GM12878 (cell line): ENCODE data around the gene HPSE2. TPM values are rescaled to one million over a fixed set of nuclear protein-coding genes. Genes with fewer than 3 reads are reported as not detected.

Experiments used
- ATAC-seq: fragments of 200-7000 bp; cut with Tn5 transposase; 3 replicates; pipeline ENCODE4 v1.9.1; 2020; ENCODE audit warnings: mild to moderate bottlenecking, moderate library complexity
- BruUV-seq: library from RNA; stranded (reverse); fragments of 400-500 nt; replicated peaks from 2 replicates; lab custom pipeline; 2021; lab: Mats Ljungman, UMichigan
- CTCF ChIA-PET: fragments of 300-600 bp; sonication (Branson Sonifier 250); formaldehyde crosslinking; extraction: SDS; loops from one replicate; lab custom pipeline; 2021; ENCODE audit warnings: inconsistent platforms; lab: Yijun Ruan, JAX
- POLR2A ChIA-PET: fragments of 350-600 bp; formaldehyde crosslinking; extraction: SDS; loops from one replicate; lab custom pipeline; 2021; ENCODE audit warnings: inconsistent platforms; lab: Charles Lee
- RAD21 ChIA-PET: fragments of 300-600 bp; sonication (Branson Sonifier 250); formaldehyde crosslinking; loops from one replicate; lab custom pipeline; 2023; ENCODE audit warnings: antibody characterized with exemption; ENCODE audit not compliant: unreplicated experiment; lab: Charles Lee
- SMC1A ChIA-PET: fragments of 300-600 bp; sonication (Branson Sonifier 250); formaldehyde crosslinking; loops from one replicate; lab custom pipeline; 2023; ENCODE audit not compliant: unreplicated experiment, uncharacterized antibody; lab: Charles Lee
- DNase-seq: peaks from one replicate; pipeline ENCODE4 v3.0.0-alpha.2; 2011; ENCODE audit warnings: low read depth, low spot score
- FAIRE-seq: peaks from 3 replicates; lab custom pipeline; 2011; peaks lifted over from hg19 to GRCh38; lab: Jason Lieb, UNC
- H2AFZ ChIP-seq: 2 replicates; pipeline ENCODE4 v1.6.0; 2011; ENCODE audit warnings: low read depth, low read length, control low read depth; ENCODE audit not compliant: control insufficient read depth
- H3K27ac ChIP-seq: 2 replicates; pipeline ENCODE4 v1.5.1; 2011; ENCODE audit warnings: control low read depth; ENCODE audit not compliant: control insufficient read depth, insufficient read depth
- H3K27me3 ChIP-seq, 2 experiments: replicated peaks in 1 of 2; 2 replicates each; pipeline versions ENCODE4 v1.6.0 to v1.6.1; 2011; ENCODE audit warnings: low read length in 1 of 2; ENCODE audit not compliant: control insufficient read depth in 2 of 2, insufficient read depth in 2 of 2
- H3K36me3 ChIP-seq, 2 experiments: 2 replicates each; pipeline ENCODE4 v1.5.1; 2011; ENCODE audit warnings: low read length in 1 of 2; ENCODE audit not compliant: control insufficient read depth in 2 of 2, insufficient read depth in 2 of 2
- H3K4me1 ChIP-seq: 2 replicates; pipeline ENCODE4 v1.6.1; 2011; ENCODE audit warnings: mild to moderate bottlenecking, low read length, moderate library complexity, mixed read lengths; ENCODE audit not compliant: control insufficient read depth, insufficient read depth
- H3K4me2 ChIP-seq: 2 replicates; pipeline ENCODE4 v1.6.0; 2011; ENCODE audit warnings: control low read depth; ENCODE audit not compliant: control insufficient read depth, insufficient read depth
- H3K4me3 ChIP-seq: fragments of 200-600 bp; sonication (generic); 2 replicates; pipeline ENCODE4 v1.5.1; 2016
- H3K79me2 ChIP-seq: 2 replicates; pipeline ENCODE4 v1.6.0; 2011; ENCODE audit warnings: low read length; ENCODE audit not compliant: control insufficient read depth, insufficient read depth
- H3K9ac ChIP-seq: 2 replicates; pipeline ENCODE4 v1.8.0; 2011; ENCODE audit warnings: low read length, control low read depth, mixed read lengths; ENCODE audit not compliant: control insufficient read depth, insufficient read depth
- H3K9me3 ChIP-seq: replicated peaks from 3 replicates; pipeline ENCODE4 v1.5.1; 2011; ENCODE audit warnings: mild to moderate bottlenecking, low read length; ENCODE audit not compliant: control insufficient read depth, insufficient read depth
- H4K20me1 ChIP-seq: 2 replicates; pipeline ENCODE4 v1.6.0; 2011; ENCODE audit not compliant: control insufficient read depth, insufficient read depth
- CBX3 ChIP-seq: fragments of 200-600 bp; sonication (generic); IDR thresholded peaks from 2 replicates; pipeline ENCODE4 v1.6.1; 2016; ENCODE audit warnings: low read depth, borderline replicate concordance
- CBX5 ChIP-seq: sonication (generic); IDR thresholded peaks from 2 replicates; pipeline ENCODE4 v1.6.1; 2016; ENCODE audit warnings: low read depth, moderate library complexity, mild to moderate bottlenecking, inconsistent platforms
- CTCF ChIP-seq, 3 experiments: IDR thresholded peaks in 2 of 3; conservative IDR thresholded peaks in 1 of 3; 2 replicates each; pipeline ENCODE4 v1.5.1; 2011; ENCODE audit warnings: low read depth in 3 of 3, low read length in 3 of 3, mild to moderate bottlenecking in 3 of 3, control low read depth in 2 of 3, moderate library complexity in 2 of 3, inconsistent platforms in 1 of 3, mixed read lengths in 1 of 3; ENCODE audit not compliant: control insufficient read depth in 2 of 3, insufficient read depth in 1 of 3; ENCODE audit errors: extremely low read depth in 1 of 3
- EGR1 ChIP-seq, 2 experiments: IDR thresholded peaks; 1 replicate in 1 of 2; 2 replicates in 1 of 2; pipeline ENCODE4 v1.6.1; 2011 to 2012; ENCODE audit warnings: low read depth in 2 of 2, low read length in 2 of 2, borderline replicate concordance in 1 of 2, mild to moderate bottlenecking in 1 of 2, moderate library complexity in 1 of 2
- IRF4 ChIP-seq: IDR thresholded peaks from 2 replicates; pipeline ENCODE4 v1.6.1; 2011; ENCODE audit warnings: low read depth, low read length
- MTA3 ChIP-seq: IDR thresholded peaks from 2 replicates; pipeline ENCODE4 v1.6.1; 2012; ENCODE audit warnings: low read length, inconsistent platforms, borderline replicate concordance
- NFIC ChIP-seq: IDR thresholded peaks from 2 replicates; pipeline ENCODE4 v1.6.1; 2012; ENCODE audit warnings: low read depth, mild to moderate bottlenecking, inconsistent platforms, low read length, moderate library complexity
- NFYA ChIP-seq: IDR thresholded peaks from 2 replicates; pipeline ENCODE4 v1.6.1; 2011; ENCODE audit warnings: low read depth, mild to moderate bottlenecking, low read length, improper control_type of control experiment, borderline replicate concordance
- PML ChIP-seq: IDR thresholded peaks from 2 replicates; pipeline ENCODE4 v1.6.1; 2012; ENCODE audit warnings: low read length, inconsistent platforms
- SKIL ChIP-seq: fragments of 450-650 bp; IDR thresholded peaks from 2 replicates; pipeline ENCODE4 v1.6.1; 2017; ENCODE audit warnings: mild to moderate bottlenecking, low read depth, inconsistent platforms; ENCODE audit not compliant: poor library complexity, severe bottlenecking
- SMC3 ChIP-seq: IDR thresholded peaks from 2 replicates; pipeline ENCODE4 v1.6.1; 2011; ENCODE audit warnings: low read length, improper control_type of control experiment, borderline replicate concordance
- SPI1 ChIP-seq: IDR thresholded peaks from 2 replicates; pipeline ENCODE4 v1.6.1; 2011; ENCODE audit warnings: low read depth, mild to moderate bottlenecking, low read length, moderate library complexity, borderline replicate concordance; ENCODE audit not compliant: insufficient read depth
- SREBF1 ChIP-seq: IDR thresholded peaks from 2 replicates; pipeline ENCODE4 v1.6.1; 2012; ENCODE audit warnings: mild to moderate bottlenecking, low read length
- TAF1 ChIP-seq: IDR thresholded peaks from 2 replicates; pipeline ENCODE4 v1.6.1; 2011; ENCODE audit warnings: mild to moderate bottlenecking, low read depth, low read length, borderline replicate concordance
- ZNF24 ChIP-seq: fragments of 450-650 bp; IDR thresholded peaks from 2 replicates; pipeline ENCODE4 v1.6.1; 2017; ENCODE audit warnings: antibody characterized with exemption, mild to moderate bottlenecking
- WGBS: methylation state at CpG from one replicate; pipeline ENCODE4 v1.1.6; 2016; ENCODE audit warnings: low lambda C conversion rate; ENCODE audit not compliant: insufficient replicate concordance, insufficient coverage; ENCODE audit errors: missing lambda C conversion rate; 5-methylcytosine and 5-hydroxymethylcytosine counted together
- in situ Hi-C: fragments of 300-500 bp; cut with MboI; formaldehyde crosslinking; loops from 9 replicates; pipeline ENCODE4 v1.14.3; 2018; ENCODE audit warnings: mixed read lengths
- intact Hi-C: fragments of 100-400 bp; cut with micrococcal nuclease; formaldehyde crosslinking; loops from one replicate; pipeline ENCODE4 v1.14.2; 2022; ENCODE audit not compliant: unreplicated experiment
- polyA plus RNA-seq, 11 experiments: library from polyadenylated mRNA; depleted of rRNA in 4 of 11; unstranded in 6 of 11; stranded (reverse) in 5 of 11; fragments of >200 nt; fragmentation: Nextera tagmentation in 4 of 11; fragmentation: Illumina TruSeq in 1 of 11; extraction: Ambion mirVana in 4 of 11; extraction: Trizol in 1 of 11; gene quantifications; 1 replicate in 1 of 11; 2 replicates in 10 of 11; pipeline versions ENCODE4 v1.2.1 to v1.2.3, GENCODE V29; 2011 to 2016; ENCODE audit warnings: inconsistent platforms in 2 of 11, missing spikeins in 2 of 11, low read depth in 1 of 11
- total RNA-seq, 4 experiments: library from RNA; depleted of rRNA in 3 of 4; stranded (reverse); fragments of >200 nt in 3 of 4; fragmentation: Illumina TruSeq in 1 of 4; extraction: Trizol in 1 of 4; gene quantifications; 2 replicates each; pipeline versions ENCODE4 v1.2.1 to v1.2.3, GENCODE V29; 2013 to 2021
- TF ChIP-seq, protein P1 (sequence below): IDR thresholded peaks from 2 replicates; pipeline ENCODE4 v1.6.1; 2011; ENCODE audit warnings: low read depth, mild to moderate bottlenecking, low read length, moderate library complexity, borderline replicate concordance; ENCODE audit errors: extremely low read depth
- TF ChIP-seq, protein P2 (sequence below): fragments of 450-650 bp; conservative IDR thresholded peaks from 2 replicates; pipeline ENCODE4 v1.6.1; 2017; ENCODE audit warnings: mild to moderate bottlenecking, moderate library complexity
- TF ChIP-seq, protein P3 (sequence below): fragments of 450-650 bp; IDR thresholded peaks from 2 replicates; pipeline ENCODE4 v1.6.1; 2016; ENCODE audit warnings: mild to moderate bottlenecking

HPSE2 gene
- total and polyA plus RNA-seq, 10 of the 15 experiments (the other 5 are each of a cell fraction or from before 2014, with no cell fraction given): 0.06 TPM; not detected in 9

GRCh38 chr10:99008054-99008453, 227.6 kb downstream of the HPSE2 start:
- no peak overlapping the region for H3K9ac ChIP-seq
- intact Hi-C loops (no loop called here), in situ Hi-C loops (no loop called here)
- CTCF ChIA-PET: no interaction called here
- no peak overlapping the region for H3K4me2 ChIP-seq
- H3K36me3 ChIP-seq: no peaks in the 10 kb centered on the region
- SMC1A ChIA-PET: no interaction called here
- H3K79me2 ChIP-seq: no peaks in the 10 kb centered on the region
- H3K4me1 ChIP-seq: no peaks in the 10 kb centered on the region
- BruUV-seq: no TSS peak
- H2AFZ ChIP-seq: no peak overlapping the region
- H4K20me1 ChIP-seq: no peaks in the 10 kb centered on the region
- H3K27me3 ChIP-seq: no peaks in the 10 kb centered on the region
- peaks cover 6% of the 10 kb centered on the region for H3K9me3 ChIP-seq
- POLR2A ChIA-PET: no interaction called here
- no peak overlapping the region for H3K27ac ChIP-seq
- FAIRE-seq (no peak), ATAC-seq (no peak), DNase-seq (no peak)
- no peak overlapping the region for H3K4me3 ChIP-seq
- RAD21 ChIA-PET: no interaction called here
- 3% methylated on average over 2 of the region's 2 CpGs for WGBS
- TF ChIP-seq, protein P1, sequence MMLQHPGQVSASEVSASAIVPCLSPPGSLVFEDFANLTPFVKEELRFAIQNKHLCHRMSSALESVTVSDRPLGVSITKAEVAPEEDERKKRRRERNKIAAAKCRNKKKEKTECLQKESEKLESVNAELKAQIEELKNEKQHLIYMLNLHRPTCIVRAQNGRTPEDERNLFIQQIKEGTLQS: no peak
- TF ChIP-seq SKIL (no peak), PML (no peak), CTCF (IDR thresholded peaks at IDR 0.05 in 2 of 3, conservative IDR thresholded peaks at IDR 0.05 in 1 of 3; ENCODE audit: control insufficient read depth in 2 of 3, extremely low read depth in 1 of 3, insufficient read depth in 1 of 3, low read depth in 3 of 3, low read length in 3 of 3) (no peak), CBX3 (no peak), NFIC (no peak), EGR1 (IDR thresholded peaks at IDR 0.05; ENCODE audit: borderline replicate concordance in 1 of 2, low read depth in 2 of 2, low read length in 2 of 2) (no peak), ZNF24 (no peak), CBX5 (no peak), NFYA (no peak), IRF4 (no peak), SMC3 (no peak), MTA3 (no peak), TAF1 (no peak), SREBF1 (no peak), SPI1 (no peak)
- TF ChIP-seq, protein P2, sequence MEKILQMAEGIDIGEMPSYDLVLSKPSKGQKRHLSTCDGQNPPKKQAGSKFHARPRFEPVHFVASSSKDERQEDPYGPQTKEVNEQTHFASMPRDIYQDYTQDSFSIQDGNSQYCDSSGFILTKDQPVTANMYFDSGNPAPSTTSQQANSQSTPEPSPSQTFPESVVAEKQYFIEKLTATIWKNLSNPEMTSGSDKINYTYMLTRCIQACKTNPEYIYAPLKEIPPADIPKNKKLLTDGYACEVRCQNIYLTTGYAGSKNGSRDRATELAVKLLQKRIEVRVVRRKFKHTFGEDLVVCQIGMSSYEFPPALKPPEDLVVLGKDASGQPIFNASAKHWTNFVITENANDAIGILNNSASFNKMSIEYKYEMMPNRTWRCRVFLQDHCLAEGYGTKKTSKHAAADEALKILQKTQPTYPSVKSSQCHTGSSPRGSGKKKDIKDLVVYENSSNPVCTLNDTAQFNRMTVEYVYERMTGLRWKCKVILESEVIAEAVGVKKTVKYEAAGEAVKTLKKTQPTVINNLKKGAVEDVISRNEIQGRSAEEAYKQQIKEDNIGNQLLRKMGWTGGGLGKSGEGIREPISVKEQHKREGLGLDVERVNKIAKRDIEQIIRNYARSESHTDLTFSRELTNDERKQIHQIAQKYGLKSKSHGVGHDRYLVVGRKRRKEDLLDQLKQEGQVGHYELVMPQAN: no peak
- TF ChIP-seq, protein P3, sequence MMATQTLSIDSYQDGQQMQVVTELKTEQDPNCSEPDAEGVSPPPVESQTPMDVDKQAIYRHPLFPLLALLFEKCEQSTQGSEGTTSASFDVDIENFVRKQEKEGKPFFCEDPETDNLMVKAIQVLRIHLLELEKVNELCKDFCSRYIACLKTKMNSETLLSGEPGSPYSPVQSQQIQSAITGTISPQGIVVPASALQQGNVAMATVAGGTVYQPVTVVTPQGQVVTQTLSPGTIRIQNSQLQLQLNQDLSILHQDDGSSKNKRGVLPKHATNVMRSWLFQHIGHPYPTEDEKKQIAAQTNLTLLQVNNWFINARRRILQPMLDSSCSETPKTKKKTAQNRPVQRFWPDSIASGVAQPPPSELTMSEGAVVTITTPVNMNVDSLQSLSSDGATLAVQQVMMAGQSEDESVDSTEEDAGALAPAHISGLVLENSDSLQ: no peak
